NOMO-1 treated with dmso at 0.1 percent for 144 hours (cell line): Measurements from ENCODE around the gene KHDC4.
"Not testable (repeated sequence)": the region's sequence is repeated elsewhere in the genome, so short reads cannot be mapped to it uniquely, and the experiment has no call there.

Experiments used
- DNase-seq: peaks from one replicate; lab custom pipeline; 2025; ENCODE audit not compliant: unreplicated experiment; lab: John Stamatoyannopoulos, UW

Gene KHDC4

DNA sequence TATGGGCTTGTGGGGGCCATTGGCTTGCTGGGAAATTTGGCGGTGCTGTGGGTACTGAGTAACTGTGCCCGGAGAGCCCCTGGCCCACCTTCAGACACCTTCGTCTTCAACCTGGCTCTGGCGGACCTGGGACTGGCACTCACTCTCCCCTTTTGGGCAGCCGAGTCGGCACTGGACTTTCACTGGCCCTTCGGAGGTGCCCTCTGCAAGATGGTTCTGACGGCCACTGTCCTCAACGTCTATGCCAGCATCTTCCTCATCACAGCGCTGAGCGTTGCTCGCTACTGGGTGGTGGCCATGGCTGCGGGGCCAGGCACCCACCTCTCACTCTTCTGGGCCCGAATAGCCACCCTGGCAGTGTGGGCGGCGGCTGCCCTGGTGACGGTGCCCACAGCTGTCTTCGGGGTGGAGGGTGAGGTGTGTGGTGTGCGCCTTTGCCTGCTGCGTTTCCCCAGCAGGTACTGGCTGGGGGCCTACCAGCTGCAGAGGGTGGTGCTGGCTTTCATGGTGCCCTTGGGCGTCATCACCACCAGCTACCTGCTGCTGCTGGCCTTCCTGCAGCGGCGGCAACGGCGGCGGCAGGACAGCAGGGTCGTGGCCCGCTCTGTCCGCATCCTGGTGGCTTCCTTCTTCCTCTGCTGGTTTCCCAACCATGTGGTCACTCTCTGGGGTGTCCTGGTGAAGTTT lies 7.8 kb upstream of the KHDC4 start:
- no peak for DNase-seq

DNA sequence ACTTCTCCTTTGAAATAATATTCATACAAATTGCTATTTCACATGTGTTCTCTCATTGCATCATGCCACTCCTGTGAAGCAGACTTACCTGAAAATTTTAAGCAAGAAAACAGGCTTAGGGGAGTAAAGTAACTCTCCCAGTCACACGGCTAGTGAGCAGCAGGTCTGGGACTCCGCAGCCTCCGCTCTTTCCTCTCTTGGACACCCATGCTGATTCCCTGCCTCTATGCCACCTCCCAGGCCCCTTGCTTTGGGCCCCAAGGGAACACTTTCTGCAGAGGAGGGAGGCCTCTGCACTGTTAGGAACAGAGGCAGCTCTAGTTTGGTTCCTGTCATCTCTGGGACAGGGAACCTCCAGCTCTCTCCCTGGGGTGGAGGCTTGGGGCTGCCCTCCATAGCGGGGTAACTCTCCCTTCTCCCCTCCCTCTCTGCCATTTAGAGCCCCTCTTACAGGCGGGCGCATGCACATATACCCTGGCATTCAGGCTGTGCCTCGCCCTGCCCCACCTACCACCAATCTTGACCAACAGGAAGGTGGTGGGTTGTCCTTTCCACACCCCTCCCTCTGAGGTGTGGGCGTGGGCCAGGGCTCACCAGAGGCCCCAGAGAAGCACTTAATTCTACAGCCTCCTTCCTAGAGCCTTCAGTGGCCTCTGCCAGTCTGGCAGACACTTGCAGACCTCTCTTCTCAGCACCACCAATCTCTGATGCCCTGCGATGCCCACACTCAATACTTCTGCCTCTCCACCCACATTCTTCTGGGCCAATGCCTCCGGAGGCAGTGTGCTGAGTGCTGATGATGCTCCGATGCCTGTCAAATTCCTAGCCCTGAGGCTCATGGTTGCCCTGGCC lies 7.0 kb upstream of the KHDC4 start, which contains the start of gene RXFP4:
RXFP4 (plus strand) TSS at position 646 of the 852 bp plus-strand sequence; CDS start at position 718, 72 bp downstream.
- peak; percentile 41 for DNase-seq

DNA sequence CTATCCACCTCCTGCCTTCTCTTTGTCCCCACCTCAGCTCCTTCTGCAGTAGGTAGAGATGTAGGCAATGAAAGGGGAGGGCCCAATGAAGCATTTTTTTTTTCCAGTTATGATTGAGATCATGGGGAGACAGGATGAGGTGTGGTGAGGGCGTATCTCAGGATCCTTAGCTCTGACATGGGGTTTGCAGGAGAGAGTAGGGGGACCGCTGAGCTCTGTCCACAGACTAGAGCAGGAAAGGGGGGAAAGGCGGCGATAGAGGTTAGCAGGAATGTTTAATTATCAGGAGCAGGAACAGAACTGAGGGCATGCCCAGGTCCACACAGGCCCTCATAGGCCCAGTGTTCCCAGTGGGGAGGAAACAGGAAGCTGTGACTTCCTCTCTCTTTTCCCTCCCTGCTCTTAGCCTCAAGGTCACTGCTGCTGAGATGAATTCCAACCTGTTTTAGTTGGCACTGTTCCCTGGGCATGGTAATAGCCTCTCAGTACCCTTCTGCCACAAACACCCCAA lies 6.3 kb upstream of the KHDC4 start:
- DNase-seq, result no peak

DNA sequence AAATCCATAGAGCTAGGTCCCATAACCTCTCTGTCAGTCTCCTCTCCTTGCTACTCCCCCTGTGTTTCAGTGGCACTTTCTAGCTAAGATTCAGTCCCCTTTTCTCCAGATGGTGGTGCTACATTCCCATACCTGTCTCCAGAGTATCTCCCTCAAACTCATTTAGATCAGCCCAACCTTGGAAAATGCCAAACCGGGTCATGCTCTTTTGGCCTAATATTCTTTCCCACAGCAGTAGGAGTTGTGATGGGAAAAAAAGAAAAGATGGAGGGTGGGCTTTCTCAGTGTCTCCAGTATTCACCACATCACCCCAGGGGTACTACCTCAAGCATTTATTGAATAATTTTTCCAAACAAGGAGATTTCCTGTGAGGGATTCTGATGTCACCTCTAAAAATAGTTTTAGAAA lies 4.0 kb upstream of the KHDC4 start:
- peak; percentile 21 for DNase-seq

DNA sequence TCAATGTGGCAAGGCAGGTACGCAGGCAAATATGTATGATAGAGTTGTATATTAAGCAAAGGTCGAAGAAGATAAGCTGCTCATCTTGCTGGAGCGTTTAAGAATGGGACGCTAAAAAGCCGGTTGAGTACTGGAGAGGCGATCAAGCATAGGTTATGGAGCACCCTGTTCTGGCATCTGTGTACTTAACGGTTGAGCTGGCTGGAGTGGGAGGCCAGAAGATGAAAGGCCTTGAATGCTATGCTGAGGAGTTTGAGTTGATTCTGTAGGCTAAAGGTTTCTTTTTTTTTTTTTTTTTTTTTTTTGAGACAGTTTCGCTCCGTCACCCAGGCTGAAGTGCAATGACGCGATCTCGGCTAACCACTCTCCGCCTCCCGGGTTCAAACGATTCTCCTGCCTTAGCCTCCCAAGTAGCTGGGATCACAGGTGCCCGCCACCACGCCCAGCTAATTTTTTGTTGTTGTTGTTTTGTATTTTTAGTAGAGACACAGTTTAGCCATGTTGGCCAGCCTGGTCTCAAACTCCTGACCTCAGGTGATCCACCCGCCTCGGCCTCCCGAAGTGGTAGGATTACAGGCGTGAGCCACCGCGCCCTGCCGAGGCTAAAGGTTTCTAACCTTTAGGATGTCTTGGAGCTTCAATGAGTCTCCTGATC lies 850 bp upstream of the KHDC4 start:
- no peak for DNase-seq

DNA sequence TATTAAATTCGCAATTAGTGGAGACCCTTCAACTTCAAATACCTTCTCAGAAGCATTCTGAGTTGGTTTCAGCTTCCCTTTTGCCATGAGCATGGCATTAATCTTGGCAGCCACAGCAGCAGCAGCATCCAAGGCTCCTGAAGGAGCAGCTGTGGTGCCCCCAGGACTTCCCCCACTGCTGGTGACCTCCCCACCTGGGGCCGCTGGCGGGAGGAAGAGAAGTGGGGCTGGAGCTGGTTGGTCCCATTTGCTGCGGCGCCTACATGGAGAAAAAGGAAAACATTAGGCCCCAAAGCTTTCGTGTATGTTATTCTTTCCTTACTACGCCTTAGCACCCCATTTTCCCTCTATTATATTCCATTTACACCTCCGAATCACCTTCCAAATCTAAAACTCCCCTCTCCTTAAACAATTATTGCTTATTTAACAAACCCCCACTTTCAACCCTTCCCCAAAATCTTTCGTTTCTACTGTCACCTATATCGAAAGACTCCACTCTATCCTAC lies 569 bp downstream of the KHDC4 start:
- no peak for DNase-seq

DNA sequence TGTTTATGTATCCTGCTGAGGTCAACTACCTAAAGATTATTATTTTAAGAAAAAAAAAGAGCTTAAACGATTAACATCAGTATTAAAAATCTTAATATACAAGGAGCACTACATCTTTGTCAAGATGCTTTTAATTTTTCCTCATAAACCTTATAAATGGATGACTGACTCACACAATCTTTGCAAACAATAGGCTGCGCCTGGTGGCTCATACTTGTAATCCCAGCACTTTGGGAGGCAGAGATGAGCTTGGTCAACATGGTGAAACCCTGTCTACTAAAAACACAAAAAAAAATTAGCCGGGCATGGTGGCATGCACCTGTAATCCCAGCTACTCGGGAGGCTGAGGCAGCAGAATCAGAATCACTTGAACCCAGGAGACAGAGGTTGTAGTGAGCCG lies 1.7 kb downstream of the KHDC4 start:
- no peak for DNase-seq

DNA sequence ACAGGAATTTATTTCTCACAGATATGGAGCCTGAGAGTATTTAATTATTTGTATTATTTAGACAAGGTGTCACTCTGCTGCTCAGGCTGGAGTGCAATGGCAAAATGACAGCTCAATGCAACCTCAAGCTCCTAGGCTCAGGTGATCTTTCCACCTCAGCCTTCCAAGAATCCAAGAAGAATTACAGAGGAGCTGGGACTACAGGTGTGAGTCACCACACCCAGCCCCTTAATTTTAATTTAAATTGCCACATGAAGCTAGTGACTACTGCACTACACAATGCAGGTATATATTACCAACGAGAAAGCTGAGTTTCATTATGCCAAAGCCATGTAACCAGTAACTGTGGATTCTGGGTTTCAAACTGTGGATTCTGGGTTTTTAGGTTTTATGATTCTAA lies 2.1 kb downstream of the KHDC4 start:
- DNase-seq, result no peak

DNA sequence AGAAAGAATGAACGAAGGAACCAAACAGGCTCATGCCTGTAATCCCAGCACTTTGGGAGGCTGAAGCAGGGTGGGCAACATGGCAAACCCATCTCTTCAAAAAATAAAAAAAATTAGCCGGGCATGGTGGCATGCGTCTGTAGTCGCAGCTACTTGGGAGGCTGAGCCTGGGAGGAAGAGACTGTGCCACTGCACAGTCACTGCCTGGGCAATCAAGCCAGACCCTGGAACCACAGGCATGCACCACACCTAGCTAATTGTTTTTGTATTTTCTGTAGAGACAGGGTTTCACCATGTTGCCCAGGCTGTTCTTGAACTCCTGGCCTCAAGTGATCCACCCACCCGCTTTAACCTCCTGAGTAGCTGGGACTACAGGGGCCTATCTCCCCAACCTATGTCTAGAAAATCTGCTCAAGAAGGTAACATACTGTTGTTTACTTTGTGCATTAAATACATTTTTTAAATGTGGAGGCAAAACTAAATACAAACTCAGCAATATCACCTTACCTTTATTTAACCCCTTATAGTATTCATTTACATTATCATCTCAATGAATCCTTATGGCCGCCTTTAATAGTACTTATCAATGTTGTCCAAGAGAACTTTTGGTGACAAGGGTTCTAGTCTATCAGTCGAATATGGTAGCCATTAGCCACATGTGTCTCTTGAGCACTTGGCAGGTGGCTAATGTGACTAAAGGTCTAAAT lies 2.7 kb downstream of the KHDC4 start:
- no peak for DNase-seq

DNA sequence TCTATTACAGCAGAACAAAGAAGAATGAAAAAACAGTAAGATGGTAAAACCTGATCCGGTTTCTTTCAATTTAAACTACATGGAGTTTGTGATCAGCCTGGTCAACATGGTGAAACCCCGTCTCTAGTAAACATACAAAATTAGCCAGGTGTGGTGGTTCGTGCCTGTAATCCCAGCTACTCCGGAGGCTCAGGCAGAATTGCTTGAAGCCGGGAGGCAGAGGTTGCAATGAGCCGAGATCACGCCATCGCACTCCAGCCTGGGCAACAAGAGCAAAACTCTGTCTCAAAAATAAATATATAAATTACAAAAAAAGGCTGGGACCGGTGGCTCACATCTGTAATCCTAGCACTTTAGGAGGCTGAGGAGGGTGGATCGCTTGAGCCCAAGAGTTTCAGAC lies 3.5 kb downstream of the KHDC4 start:
- DNase-seq, result not testable (repeated sequence)

DNA sequence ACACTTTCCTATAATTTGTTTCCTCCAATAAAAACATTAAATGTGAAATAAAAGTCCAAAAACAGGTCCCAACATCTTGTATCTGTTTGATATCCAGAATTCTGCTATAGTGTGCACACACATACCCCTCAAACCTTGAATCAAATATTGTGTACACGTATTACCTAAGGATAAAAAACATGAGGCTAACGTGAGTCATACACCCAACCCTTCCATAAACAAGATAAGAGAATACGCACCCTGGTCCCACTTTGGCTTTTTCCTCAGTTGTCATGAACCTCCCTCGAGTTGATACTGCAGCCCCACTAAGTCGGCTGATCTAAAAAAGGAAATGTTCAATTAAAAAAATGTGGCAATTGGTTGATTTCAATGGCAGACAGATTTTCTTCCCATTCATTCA lies 5.2 kb downstream of the KHDC4 start:
- DNase-seq, result no peak

DNA sequence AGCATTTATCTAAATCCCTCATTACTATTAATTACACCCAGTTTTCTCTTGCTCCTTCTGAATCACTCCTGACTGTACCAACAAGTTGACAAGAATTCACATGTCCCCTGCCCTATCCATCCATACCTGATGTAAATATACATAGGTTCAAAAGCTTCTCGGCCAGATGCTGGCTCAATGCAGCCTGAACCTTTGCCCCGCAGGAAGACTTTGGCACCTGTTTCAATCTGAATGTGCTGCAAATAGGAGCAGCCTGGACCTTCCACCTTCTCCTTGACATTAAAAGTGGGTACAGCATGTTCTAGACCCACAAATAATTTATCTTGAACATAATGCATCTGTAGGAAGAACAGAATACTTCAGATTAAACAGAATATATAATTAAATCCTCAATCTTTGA lies 8.7 kb downstream of the KHDC4 start:
- no peak for DNase-seq

DNA sequence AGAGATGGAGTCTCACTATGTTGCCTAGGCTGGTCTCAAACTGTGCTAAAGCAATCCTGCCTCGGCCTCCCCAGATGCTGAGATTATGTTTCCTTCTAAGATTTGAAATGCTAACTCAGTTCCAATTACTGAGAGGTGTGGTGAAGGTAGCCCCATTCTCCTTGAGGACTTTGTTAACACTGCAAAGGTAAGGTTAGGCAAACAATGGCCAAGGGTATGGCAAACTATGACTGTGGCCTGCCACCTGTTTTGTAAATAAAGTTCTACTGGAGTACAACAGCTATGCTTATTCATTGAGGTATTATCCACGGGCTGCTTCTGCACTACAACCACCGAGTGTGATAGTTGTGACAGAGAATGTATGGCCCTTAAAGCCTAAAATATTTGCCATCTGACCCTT lies 13.5 kb downstream of the KHDC4 start:
- no peak for DNase-seq

DNA sequence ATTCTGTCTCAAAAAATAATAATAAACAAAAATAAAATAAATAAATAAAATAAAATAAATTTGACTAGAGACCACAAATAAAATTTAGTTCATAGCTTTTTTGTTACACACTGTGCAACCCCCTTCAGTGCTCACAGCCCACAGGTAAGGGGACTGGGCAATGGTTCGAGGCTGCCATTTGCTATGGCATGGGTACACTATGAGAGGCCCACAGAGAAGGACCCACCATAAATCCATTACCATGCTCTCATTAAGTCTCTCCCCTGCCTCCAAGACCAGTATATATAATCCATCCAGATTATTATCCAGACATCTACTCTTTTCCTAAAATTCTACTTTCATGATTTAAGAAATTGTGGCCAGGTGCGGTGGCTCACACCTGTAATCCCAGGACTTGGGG lies 14.4 kb downstream of the KHDC4 start:
- DNase-seq, result no peak

DNA sequence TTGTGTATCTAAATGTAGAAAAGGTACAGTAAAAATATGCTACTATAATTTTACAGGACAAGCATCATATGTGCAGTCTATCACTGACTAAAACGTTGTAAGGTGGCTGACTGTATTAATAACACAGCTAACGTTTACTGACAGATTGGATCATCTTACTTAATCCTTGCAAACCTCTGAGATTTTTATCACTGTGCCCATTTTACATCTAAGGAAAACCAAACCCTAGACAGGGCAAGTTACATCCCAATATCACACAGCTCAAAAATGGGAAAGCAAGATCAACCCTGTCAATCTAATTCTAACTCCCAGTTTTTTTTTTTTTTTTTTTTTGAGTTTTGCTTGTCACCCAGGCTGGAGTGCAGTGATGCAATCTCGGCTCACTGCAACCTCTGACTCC lies 15.6 kb downstream of the KHDC4 start:
- no peak for DNase-seq

DNA sequence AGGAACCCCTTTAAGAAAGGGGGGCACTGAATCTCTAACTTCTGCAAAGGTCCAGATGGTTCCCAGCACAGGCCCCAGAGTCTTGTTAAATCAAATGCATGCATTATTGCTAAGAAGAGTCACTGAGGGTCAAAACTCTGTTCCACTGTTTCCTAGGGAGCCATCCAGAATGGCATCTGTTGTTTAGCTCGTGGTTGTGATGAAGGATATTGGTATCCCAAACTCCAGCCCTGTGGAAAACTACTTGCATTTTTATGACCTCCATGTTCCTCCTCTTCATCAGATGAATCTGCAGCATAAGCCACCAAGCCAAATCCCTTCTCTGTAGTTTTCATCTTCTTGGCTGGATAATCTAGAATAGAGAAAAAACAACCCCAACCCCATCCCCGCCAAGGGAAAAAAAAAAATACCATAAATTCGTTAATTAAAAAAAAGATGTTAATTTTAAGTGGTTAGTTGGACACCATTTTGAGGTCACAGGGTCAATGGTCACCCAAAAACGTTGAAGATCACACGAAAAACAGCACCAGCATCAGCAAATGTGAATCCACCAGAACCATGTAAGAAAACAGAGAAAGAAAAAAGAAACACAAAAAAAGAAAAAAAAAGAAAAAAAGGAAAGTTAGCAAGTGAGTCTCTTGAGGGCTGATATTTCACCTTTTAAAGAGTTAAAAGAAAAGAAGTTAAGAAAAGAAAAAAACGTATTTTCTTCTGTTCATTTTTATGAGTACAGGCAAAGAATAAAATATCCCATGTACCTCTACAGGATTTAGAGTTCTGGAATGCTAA lies 20.1 kb downstream of the KHDC4 start:
- no peak for DNase-seq

DNA sequence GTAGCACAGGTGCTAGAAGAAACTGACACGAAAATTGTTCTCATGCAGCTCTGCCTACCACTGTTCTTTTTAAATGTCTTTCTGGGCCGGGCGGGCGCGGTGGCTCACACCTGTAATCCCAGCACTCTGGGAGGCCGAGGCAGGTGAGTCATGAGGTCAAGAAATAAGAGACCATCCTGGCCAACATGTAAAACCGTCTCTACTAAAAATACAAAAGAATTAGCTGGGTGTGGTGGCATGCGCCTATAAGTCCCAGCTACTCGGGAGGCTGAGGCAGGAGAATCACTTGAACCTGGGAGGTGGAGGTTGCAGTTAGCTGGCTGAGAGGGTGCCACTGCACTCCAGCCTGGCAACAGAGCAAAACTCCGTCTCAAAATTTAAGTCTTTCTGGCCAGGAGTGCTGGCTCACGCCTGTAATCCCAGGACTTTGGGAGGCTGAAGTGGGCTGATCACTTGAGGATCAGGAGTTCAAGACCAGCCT lies 22.1 kb downstream of the KHDC4 start:
- no peak for DNase-seq

DNA sequence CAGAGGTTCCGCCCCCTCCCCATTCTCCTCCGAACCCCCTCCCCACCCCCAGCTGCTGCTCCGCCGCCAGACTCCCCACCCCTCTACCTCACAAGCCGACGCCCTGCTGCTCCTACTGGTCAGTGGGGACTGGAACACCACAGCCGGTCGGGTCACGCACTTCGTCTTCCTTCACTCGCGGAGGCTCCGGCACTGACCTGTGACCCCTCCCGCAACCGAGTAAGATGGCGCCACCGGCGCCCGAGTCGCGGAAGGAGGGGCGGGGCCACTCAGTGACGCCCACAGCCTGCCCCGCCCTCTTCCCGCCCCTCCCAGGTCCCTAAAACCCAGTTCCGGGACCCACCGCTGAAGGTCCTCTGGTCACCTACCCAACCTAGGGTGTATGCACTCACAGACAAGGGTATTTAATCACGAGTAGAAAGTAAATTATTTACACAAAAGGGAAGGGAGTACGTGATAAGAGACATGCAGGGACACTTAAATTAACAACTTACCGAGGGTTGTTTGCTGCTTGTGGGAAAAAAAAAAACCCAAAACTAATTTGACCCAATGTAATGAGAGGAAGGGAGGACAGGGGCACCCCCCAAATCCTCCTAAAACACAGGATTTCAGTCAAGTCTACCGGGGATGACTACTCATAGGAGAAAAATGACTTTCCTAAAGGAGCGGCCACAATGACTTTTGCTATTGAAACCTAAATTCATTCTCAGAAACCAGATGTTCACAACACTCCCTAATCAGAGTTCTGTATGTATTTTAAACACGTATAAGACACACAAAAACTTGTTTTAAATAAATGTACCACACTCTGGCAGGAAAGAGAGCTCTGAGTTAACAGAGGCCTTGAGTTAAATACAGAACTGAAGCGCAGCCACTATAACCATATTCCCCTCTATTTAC lies 22.8 kb downstream of the KHDC4 start, which contains the start of gene RIT1:
RIT1 (minus strand) TSS at position 194 of the 900 bp plus-strand sequence. CDS start 588 bp downstream, outside the sequence.
- DNase-seq, result peak; percentile 54

DNA sequence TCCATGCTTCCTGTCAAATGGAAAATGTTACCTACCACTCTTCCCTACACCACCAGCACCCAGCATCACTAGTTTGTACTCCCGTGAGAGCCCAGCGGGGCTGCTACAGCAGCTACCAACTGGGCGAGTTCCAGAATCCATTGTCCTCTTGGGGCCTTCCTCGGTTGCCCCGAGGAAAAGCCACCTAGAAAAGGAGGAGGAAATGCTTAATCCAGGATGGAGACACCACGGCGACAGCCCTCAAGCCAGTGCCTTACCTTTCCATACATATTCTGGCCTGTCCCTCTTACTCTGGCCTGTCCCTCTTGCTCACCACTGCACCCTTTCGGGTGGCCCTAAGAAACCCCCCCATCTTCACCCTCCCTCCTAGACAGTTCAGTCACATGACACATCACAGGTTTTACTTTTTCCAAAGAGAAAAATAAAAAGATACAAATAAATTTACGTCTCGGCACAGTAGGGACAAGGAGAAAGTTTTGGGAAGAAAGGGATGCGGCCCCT lies 23.5 kb downstream of the KHDC4 start:
- DNase-seq, result no peak
